ENCODE data around the gene MRPL37.

The MRPL37 gene

DNA sequence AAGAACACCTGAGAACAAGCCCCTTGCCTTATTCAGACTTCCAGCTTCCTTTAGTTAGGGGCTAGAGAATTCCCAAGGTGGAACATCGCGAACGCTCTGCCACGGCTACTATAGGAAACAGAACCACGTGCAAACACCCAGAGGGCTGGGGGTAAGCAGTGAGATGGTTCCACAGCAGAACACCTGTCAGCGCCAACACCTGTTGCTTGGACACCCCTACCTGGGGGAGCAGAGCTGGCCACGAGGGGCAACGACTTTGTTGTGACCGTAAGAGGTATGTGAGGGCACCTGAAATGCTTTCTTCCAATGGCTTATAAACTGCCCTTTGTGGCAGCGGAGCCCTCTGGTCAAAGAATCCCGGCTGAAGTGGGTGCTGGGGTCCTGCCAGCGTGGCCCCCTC is 50.7 kb downstream of the MRPL37 start:
- Histone ChIP-seq H3K4me1 (ENCODE audit: control insufficient read depth, insufficient read depth, low read length) (0 out of 2 replicates have a peak, but pooled peaks cover 4% of the 10 kb centered on the region), H3K4me3 (ENCODE audit: low read depth, low read length) (no peak overlapping the region), H3K36me3 (ENCODE audit: control insufficient read depth in 2 of 2, insufficient read depth in 1 of 2, low read length in 2 of 2) (peaks cover 0 to 34% of the 10 kb centered on the region in 2 experiments; a peak in 1 of 3 replicates), H3K27ac (ENCODE audit: extremely low read depth, low read depth, low read length) (no peak overlapping the region), H3K9me3 (ENCODE audit: control insufficient read depth, insufficient read depth, low read depth, low read length) (no peaks in the 10 kb centered on the region)
- ChIA-PET POLR2A (no interaction called here), CTCF (interaction anchor here (0.7 kb wide), 1 partner anchor 12 kb away, joined by 3 read pairs; no protein-coding TSS in a partner anchor)
- TF ChIP-seq SCRT1 (tag by site-specific recombination; IDR thresholded peaks at IDR 0.05; ENCODE audit: borderline replicate concordance) (peak; percentile 94), OVOL3 (tag by site-specific recombination; IDR thresholded peaks at IDR 0.05) (no peak), SCRT2 (tag by site-specific recombination; IDR thresholded peaks at IDR 0.05) (peak; percentile 95)

- peaks cover 0 to 23% of the 10 kb centered on the region in 2 experiments; a peak in 1 of 3 replicates for H3K36me3 ChIP-seq (ENCODE audit: control insufficient read depth in 2 of 2, insufficient read depth in 1 of 2, low read length in 2 of 2)
- H3K4me3 ChIP-seq (ENCODE audit: low read depth, low read length) = no peak overlapping the region
- CTCF ChIA-PET = interaction anchor here (0.6 kb wide), 2 partner anchors 212 to 720 kb away, joined by 3 to 4 read pairs; no protein-coding TSS in a partner anchor
- POLR2A ChIA-PET = interaction anchor here (0.7 kb wide), 1 partner anchor 9 kb away, joined by 3 read pairs; no protein-coding TSS in a partner anchor
- H3K9me3 ChIP-seq (ENCODE audit: control insufficient read depth, insufficient read depth, low read depth, low read length) = no peaks in the 10 kb centered on the region
- TF ChIP-seq ZNF311 (tag by site-specific recombination; IDR thresholded peaks at IDR 0.05; ENCODE audit: borderline replicate concordance) = no peak
- TF ChIP-seq ZNF404 (tag by site-specific recombination; IDR thresholded peaks at IDR 0.05) = no peak
- TF ChIP-seq ZNF146 (tag by site-specific recombination; IDR thresholded peaks at IDR 0.05) = no peak
- no peak for TF ChIP-seq ZNF670 (tag by site-specific recombination; IDR thresholded peaks at IDR 0.05; ENCODE audit: low read depth)
- no peak for TF ChIP-seq ZBTB21 (tag by site-specific recombination; IDR thresholded peaks at IDR 0.05)
- TF ChIP-seq ZNF658 (tag by site-specific recombination; IDR thresholded peaks at IDR 0.05) = no peak
- TF ChIP-seq ZIC2 (tag by site-specific recombination; IDR thresholded peaks at IDR 0.05) = peak; percentile 52
- H3K4me1 ChIP-seq (ENCODE audit: control insufficient read depth, insufficient read depth, low read length) = 0 out of 2 replicates have a peak, but pooled peaks cover 4% of the 10 kb centered on the region
- no peak overlapping the region for H3K27ac ChIP-seq (ENCODE audit: extremely low read depth, low read depth, low read length)
Observed at GRCh38 chr1:54252371-54252936, 52.5 kb downstream of the MRPL37 start.

DNA sequence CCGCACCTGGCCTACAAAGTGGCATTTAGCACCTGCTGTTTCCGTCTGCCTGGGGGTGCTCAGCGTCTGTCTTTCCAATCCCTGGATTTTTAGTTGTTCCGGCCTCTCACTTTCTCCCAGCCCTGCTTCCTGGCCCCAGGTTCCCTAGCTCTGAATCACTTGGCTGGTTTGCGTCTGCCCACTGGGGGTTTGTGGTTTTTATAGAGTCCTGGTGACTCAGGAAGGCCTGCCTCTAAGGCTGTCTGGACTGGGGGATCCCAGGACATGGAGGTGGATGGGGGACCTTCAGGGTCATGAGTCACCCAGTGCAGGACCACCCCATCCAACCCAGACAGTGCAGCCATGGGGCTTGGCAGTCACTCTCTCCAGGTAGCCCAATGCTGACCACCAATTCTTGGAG is 53.5 kb downstream of the MRPL37 start:
- TF ChIP-seq ZNF548 (tag by site-specific recombination; IDR thresholded peaks at IDR 0.05) (no peak), ZFP3 (tag by site-specific recombination; IDR thresholded peaks at IDR 0.05; ENCODE audit: low read depth) (no peak), ZNF580 (tag by site-specific recombination; IDR thresholded peaks at IDR 0.05) (no peak), ZNF670 (tag by site-specific recombination; IDR thresholded peaks at IDR 0.05; ENCODE audit: low read depth) (no peak), RBAK (tag by site-specific recombination; IDR thresholded peaks at IDR 0.05) (no peak)
- ChIA-PET POLR2A (interaction anchor here (0.5 kb wide), 1 partner anchor 1805 kb away, joined by 3 read pairs; no protein-coding TSS in a partner anchor), CTCF (interaction anchor here (0.6 kb wide), 1 partner anchor 20 kb away, joined by 3 read pairs; no protein-coding TSS in a partner anchor)
- Histone ChIP-seq H3K4me1 (ENCODE audit: control insufficient read depth, insufficient read depth, low read length) (0 out of 2 replicates have a peak, but pooled peaks cover 4% of the 10 kb centered on the region), H3K9me3 (ENCODE audit: control insufficient read depth, insufficient read depth, low read depth, low read length) (no peaks in the 10 kb centered on the region), H3K36me3 (ENCODE audit: control insufficient read depth in 2 of 2, insufficient read depth in 1 of 2, low read length in 2 of 2) (peaks cover 0 to 15% of the 10 kb centered on the region in 2 experiments; a peak in 1 of 3 replicates), H3K27ac (ENCODE audit: extremely low read depth, low read depth, low read length) (no peak overlapping the region), H3K4me3 (ENCODE audit: low read depth, low read length) (no peak overlapping the region)

- ChIA-PET CTCF (interaction anchor here (0.6 to 1.4 kb wide), 2 partner anchors 18 to 19 kb away, joined by 3 read pairs; no protein-coding TSS in a partner anchor), POLR2A (interaction anchor here (0.6 kb wide), 1 partner anchor 153 kb away, joined by 3 read pairs; no protein-coding TSS in a partner anchor)
- H3K27ac ChIP-seq (ENCODE audit: extremely low read depth, low read depth, low read length) = no peak overlapping the region
Observed at GRCh38 chr1:54254055-54254454, 54.1 kb downstream of the MRPL37 start.

More at GRCh38 chr1:54254055-54254454, 54.1 kb downstream of the MRPL37 start:
- Histone ChIP-seq H3K4me1 (ENCODE audit: control insufficient read depth, insufficient read depth, low read length) (0 out of 2 replicates have a peak, but pooled peaks cover 4% of the 10 kb centered on the region), H3K4me3 (ENCODE audit: low read depth, low read length) (no peak overlapping the region), H3K9me3 (ENCODE audit: control insufficient read depth, insufficient read depth, low read depth, low read length) (no peaks in the 10 kb centered on the region), H3K36me3 (ENCODE audit: control insufficient read depth in 2 of 2, insufficient read depth in 1 of 2, low read length in 2 of 2) (peaks cover 0 to 13% of the 10 kb centered on the region in 2 experiments; a peak in 1 of 3 replicates)
- TF ChIP-seq GLIS1 (tag by site-specific recombination; IDR thresholded peaks at IDR 0.05) (peak; percentile 76), HOXC10 (CRISPR knock-in tag; IDR thresholded peaks at IDR 0.05) (no peak), ZIC2 (tag by site-specific recombination; IDR thresholded peaks at IDR 0.05) (peak; percentile 87), ZNF146 (tag by site-specific recombination; IDR thresholded peaks at IDR 0.05) (no peak), SP7 (tag by site-specific recombination; IDR thresholded peaks at IDR 0.05) (peak; percentile 78), SP2 (tag by site-specific recombination; IDR thresholded peaks at IDR 0.05) (no peak), ZBTB20 (tag by site-specific recombination; IDR thresholded peaks at IDR 0.05) (peak; percentile 25; the same call in 1 of the 2 replicates), ZNF600 (tag by site-specific recombination; IDR thresholded peaks at IDR 0.05) (no peak), BCL11B (tag by site-specific recombination; IDR thresholded peaks at IDR 0.05; ENCODE audit: low read depth) (no peak), ZNF776 (tag by site-specific recombination; IDR thresholded peaks at IDR 0.05; ENCODE audit: borderline replicate concordance) (no peak), ELK4 (IDR thresholded peaks at IDR 0.05; ENCODE audit: borderline replicate concordance, low read depth, low read length) (no peak), GLIS2 (tag by site-specific recombination; IDR thresholded peaks at IDR 0.05) (peak; percentile 23; the same call in 1 of the 2 replicates), ZBTB17 (tag by site-specific recombination; IDR thresholded peaks at IDR 0.05) (peak; percentile 55)

Data from HEK293 (cell line).